Measurements from ENCODE around the gene MYO1B. TPM values are rescaled to one million over a fixed set of nuclear protein-coding genes. Genes with fewer than 3 reads are reported as not detected.

Gene MYO1B
- total and polyA plus RNA-seq, 2 donors from 2014 or later, result 24.5 to 64.8 TPM

GRCh38 chr2:191401287-191401686 is 156.1 kb downstream of the MYO1B start:
- peak overlapping the region in 1 of 2 donors; percentile 16 for H3K27ac ChIP-seq (ENCODE audit: low read depth in 2 of 2, low read length in 2 of 2)
- no peak overlapping the region for H3K4me3 ChIP-seq (ENCODE audit: low read length in 3 of 3)
- no peaks in the 10 kb centered on the region for H3K27me3 ChIP-seq (ENCODE audit: control insufficient read depth, insufficient read depth, low read length)
- no peaks in the 10 kb centered on the region for H3K4me1 ChIP-seq (ENCODE audit: control insufficient read depth in 2 of 3, insufficient read depth in 2 of 3, low read depth in 1 of 3, low read length in 3 of 3)
- peaks cover 0 to 8% (median 5%) of the 10 kb centered on the region in 3 donors for H3K36me3 ChIP-seq (ENCODE audit: control insufficient read depth in 2 of 3, insufficient read depth in 3 of 3, low read length in 3 of 3)
- intact Hi-C loops (cut with DNase I), result no loop called here
- H3K9ac ChIP-seq (ENCODE audit: low read length in 3 of 3), result no peak overlapping the region
- TF ChIP-seq CTCF (IDR thresholded peaks at IDR 0.05; ENCODE audit: borderline replicate concordance, extremely low read depth, insufficient read depth), result no peak
- FAIRE-seq, result no peak
- H3K9me3 ChIP-seq (ENCODE audit: control insufficient read depth in 2 of 3, insufficient read depth in 1 of 3, low read length in 3 of 3), result no peaks in the 10 kb centered on the region
- peak in 2 of 5 donors; percentile 24 to 44 for DNase-seq

- Histone ChIP-seq H3K9ac (ENCODE audit: low read length in 3 of 3) (no peak overlapping the region), H3K9me3 (ENCODE audit: control insufficient read depth in 2 of 3, insufficient read depth in 1 of 3, low read length in 3 of 3) (no peaks in the 10 kb centered on the region), H3K4me1 (ENCODE audit: control insufficient read depth in 2 of 3, insufficient read depth in 2 of 3, low read depth in 1 of 3, low read length in 3 of 3) (no peaks in the 10 kb centered on the region), H3K4me3 (ENCODE audit: low read length in 3 of 3) (no peak overlapping the region), H3K27me3 (ENCODE audit: control insufficient read depth, insufficient read depth, low read length) (no peaks in the 10 kb centered on the region), H3K36me3 (ENCODE audit: control insufficient read depth in 2 of 3, insufficient read depth in 3 of 3, low read length in 3 of 3) (peaks cover 0 to 5% (median 5%) of the 10 kb centered on the region in 3 donors), H3K27ac (ENCODE audit: low read depth in 2 of 2, low read length in 2 of 2) (no peak overlapping the region)
- FAIRE-seq, result no peak
- intact Hi-C loops (cut with DNase I), result no loop called here
- TF ChIP-seq CTCF (IDR thresholded peaks at IDR 0.05; ENCODE audit: borderline replicate concordance, extremely low read depth, insufficient read depth), result no peak
- DNase-seq, result no peak
These were observed 157.9 kb downstream of the MYO1B start for GRCh38 chr2:191402966-191403565.

- TF ChIP-seq CTCF (IDR thresholded peaks at IDR 0.05; ENCODE audit: borderline replicate concordance, extremely low read depth, insufficient read depth), result no peak
- Histone ChIP-seq H3K27me3 (ENCODE audit: control insufficient read depth, insufficient read depth, low read length) (no peaks in the 10 kb centered on the region), H3K9ac (ENCODE audit: low read length in 3 of 3) (no peak overlapping the region), H3K36me3 (ENCODE audit: control insufficient read depth in 2 of 3, insufficient read depth in 3 of 3, low read length in 3 of 3) (peaks cover 0 to 12% (median 5%) of the 10 kb centered on the region in 3 donors), H3K27ac (ENCODE audit: low read depth in 2 of 2, low read length in 2 of 2) (no peak overlapping the region), H3K4me3 (ENCODE audit: low read length in 3 of 3) (no peak overlapping the region), H3K9me3 (ENCODE audit: control insufficient read depth in 2 of 3, insufficient read depth in 1 of 3, low read length in 3 of 3) (no peaks in the 10 kb centered on the region), H3K4me1 (ENCODE audit: control insufficient read depth in 2 of 3, insufficient read depth in 2 of 3, low read depth in 1 of 3, low read length in 3 of 3) (no peaks in the 10 kb centered on the region)
- no peak for DNase-seq
- FAIRE-seq, result no peak
- intact Hi-C loops (cut with DNase I), result no loop called here
These were observed 159.4 kb downstream of the MYO1B start for GRCh38 chr2:191404568-191404991.

- Histone ChIP-seq H3K27me3 (ENCODE audit: control insufficient read depth, insufficient read depth, low read length) (no peaks in the 10 kb centered on the region), H3K9me3 (ENCODE audit: control insufficient read depth in 2 of 3, insufficient read depth in 1 of 3, low read length in 3 of 3) (no peaks in the 10 kb centered on the region), H3K4me1 (ENCODE audit: control insufficient read depth in 2 of 3, insufficient read depth in 2 of 3, low read depth in 1 of 3, low read length in 3 of 3) (no peaks in the 10 kb centered on the region), H3K36me3 (ENCODE audit: control insufficient read depth in 2 of 3, insufficient read depth in 3 of 3, low read length in 3 of 3) (peaks cover 0 to 8% (median 3%) of the 10 kb centered on the region in 3 donors), H3K4me3 (ENCODE audit: low read length in 3 of 3) (no peak overlapping the region), H3K9ac (ENCODE audit: low read length in 3 of 3) (no peak overlapping the region), H3K27ac (ENCODE audit: low read depth in 2 of 2, low read length in 2 of 2) (no peak overlapping the region)
- DNase-seq (no peak), FAIRE-seq (no peak)
- no peak for TF ChIP-seq CTCF (IDR thresholded peaks at IDR 0.05; ENCODE audit: borderline replicate concordance, extremely low read depth, insufficient read depth)
- intact Hi-C loops (cut with DNase I), result no loop called here
These were observed 160.3 kb downstream of the MYO1B start for GRCh38 chr2:191405546-191405945.
